A549 (cell line): ENCODE measurements around the gene ASPG. TPM values are rescaled to one million over a fixed set of nuclear protein-coding genes. Genes with fewer than 3 reads are reported as not detected.
A peak's percentile ranks its signal among the peaks of the same experiment; 100 is the strongest.

Source experiments
- ATAC-seq, 2 experiments: fragments of 200-7000 bp in 1 of 2; fragments of >200 bp in 1 of 2; cut with Nextera tagmentation in 1 of 2; cut with Tn5 transposase in 1 of 2; 3 replicates each; pipeline versions ENCODE4 v1.8.0 to v1.9.1; 2018 to 2020; ENCODE audit warnings: mild to moderate bottlenecking in 1 of 2, moderate library complexity in 1 of 2
- CTCF ChIA-PET: fragments of 300-600 bp; sonication (Branson Sonifier 250); formaldehyde crosslinking; extraction: SDS; loops from one replicate; lab custom pipeline; 2021; ENCODE audit warnings: antibody characterized with exemption, inconsistent platforms; lab: Yijun Ruan, JAX
- POLR2A ChIA-PET: fragments of 350-600 bp; formaldehyde crosslinking; extraction: SDS; loops from one replicate; lab custom pipeline; 2021; ENCODE audit warnings: antibody characterized with exemption, inconsistent platforms; lab: Yijun Ruan, JAX
- DNase-seq, 2 experiments: peaks; one replicate each; pipeline versions ENCODE4 v3.0.0 to v3.0.0-alpha.2; 2011 to 2016; ENCODE audit warnings: low read depth in 1 of 2, low spot score in 1 of 2
- FAIRE-seq: peaks from 2 replicates; lab custom pipeline; 2011; peaks lifted over from hg19 to GRCh38; lab: Jason Lieb, UNC
- H3K27ac ChIP-seq, 2 experiments: fragments of >200 bp; sonication (Bioruptor Twin); formaldehyde crosslinking; 3 replicates each; pipeline ENCODE4 v1.5.1; 2016 to 2017
- H3K4me1 ChIP-seq: fragments of >200 bp; sonication (Bioruptor Twin); formaldehyde crosslinking; 3 replicates; pipeline ENCODE4 v1.6.1; 2016
- H3K4me2 ChIP-seq: fragments of >200 bp; sonication (Bioruptor Twin); formaldehyde crosslinking; 3 replicates; pipeline ENCODE4 v1.6.1; 2016
- H3K4me3 ChIP-seq: fragments of >200 bp; sonication (Bioruptor Twin); formaldehyde crosslinking; 3 replicates; pipeline ENCODE4 v1.5.1; 2016
- H3K9me3 ChIP-seq: fragments of >200 bp; sonication (Bioruptor Twin); formaldehyde crosslinking; 3 replicates; pipeline ENCODE4 v1.6.1; 2016
- BHLHE40 ChIP-seq: IDR thresholded peaks from 2 replicates; pipeline ENCODE4 v1.6.1; 2012; ENCODE audit warnings: low read depth, low read length, inconsistent platforms
- CEBPB ChIP-seq, 2 experiments: fragments of >200 bp in 1 of 2; sonication (Bioruptor Twin) in 1 of 2; formaldehyde crosslinking in 1 of 2; IDR thresholded peaks; 2 replicates each; pipeline ENCODE4 v1.6.1; 2012 to 2016
- CHD2 ChIP-seq: fragments of 150-350 bp; IDR thresholded peaks from 2 replicates; pipeline ENCODE4 v1.6.1; 2014; ENCODE audit warnings: low read length; ENCODE audit not compliant: partially characterized antibody
- EHF ChIP-seq: fragments of 250-450 bp; sonication (Bioruptor Pico); IDR thresholded peaks from 2 replicates; pipeline ENCODE4 v1.5.0; 2020; ENCODE audit warnings: mild to moderate bottlenecking
- HES2 ChIP-seq: fragments of >200 bp; sonication (Bioruptor Twin); formaldehyde crosslinking; IDR thresholded peaks from 2 replicates; pipeline ENCODE4 v1.6.1; 2016
- HMGXB4 ChIP-seq: fragments of 250-450 bp; sonication (Bioruptor Pico); IDR thresholded peaks from 2 replicates; pipeline ENCODE4 v1.5.0; 2021; ENCODE audit warnings: mild to moderate bottlenecking, moderate library complexity, borderline replicate concordance
- KDM1A ChIP-seq: fragments of 200-600 bp; sonication (generic); IDR thresholded peaks from 2 replicates; pipeline ENCODE4 v1.6.1; 2016; ENCODE audit warnings: low read depth, mild to moderate bottlenecking
- KDM5A ChIP-seq: fragments of 200-600 bp; sonication (generic); IDR thresholded peaks from 2 replicates; pipeline ENCODE4 v1.6.1; 2016; ENCODE audit warnings: antibody characterized with exemption, mild to moderate bottlenecking
- NR3C1 ChIP-seq: fragments of >200 bp; sonication (Bioruptor Twin); formaldehyde crosslinking; IDR thresholded peaks from 3 replicates; pipeline ENCODE4 v1.6.1; 2017
- PBX3 ChIP-seq: IDR thresholded peaks from 2 replicates; pipeline ENCODE4 v1.6.1; 2012
- POLR2A ChIP-seq: IDR thresholded peaks from 2 replicates; pipeline ENCODE4 v1.6.1; 2012; ENCODE audit warnings: mild to moderate bottlenecking, low read length
- RARB ChIP-seq: fragments of 250-450 bp; sonication (Bioruptor Pico); IDR thresholded peaks from 2 replicates; pipeline ENCODE4 v1.8.0; 2021; ENCODE audit warnings: mild to moderate bottlenecking, moderate library complexity
- RCOR1 ChIP-seq: fragments of 150-350 bp; IDR thresholded peaks from 2 replicates; pipeline ENCODE4 v1.6.1; 2014; ENCODE audit warnings: antibody characterized with exemption, low read length, low read depth
- RNF2 ChIP-seq: fragments of 200-600 bp; sonication (generic); IDR thresholded peaks from 2 replicates; pipeline ENCODE4 v1.6.1; 2016; ENCODE audit warnings: low read depth, mild to moderate bottlenecking, antibody characterized with exemption, moderate library complexity, borderline replicate concordance
- SMC3 ChIP-seq: fragments of >200 bp; sonication (Bioruptor Twin); formaldehyde crosslinking; IDR thresholded peaks from 3 replicates; pipeline ENCODE4 v1.6.1; 2018; ENCODE audit warnings: inconsistent platforms
- TFCP2L1 ChIP-seq: fragments of 250-450 bp; sonication (Bioruptor Pico); IDR thresholded peaks from 2 replicates; pipeline ENCODE4 v1.5.0; 2021; ENCODE audit warnings: mild to moderate bottlenecking
- ZSCAN20 ChIP-seq: fragments of 250-450 bp; sonication (Bioruptor Pico); IDR thresholded peaks from 2 replicates; pipeline ENCODE4 v1.8.0; 2022; ENCODE audit warnings: mild to moderate bottlenecking, moderate library complexity
- WGBS: methylation state at CpG from one replicate; pipeline ENCODE4 v1.1.6; 2017; ENCODE audit errors: missing lambda C conversion rate; 5-methylcytosine and 5-hydroxymethylcytosine counted together
- polyA plus RNA-seq, 4 experiments: library from polyadenylated mRNA; depleted of rRNA in 3 of 4; stranded (reverse); fragments of >200 nt; fragmentation: RNase III in 1 of 4; extraction: RNeasy Plus Mini Kit Qiagen cat#74134 plus additional on column Dnase treatment in 1 of 4; gene quantifications; 2 replicates in 3 of 4; 3 replicates in 1 of 4; pipeline ENCODE4 v1.2.3, GENCODE V29; 2011 to 2017

The ASPG gene
- polyA plus RNA-seq, 2 of the 4 experiments (the other 2 are of a cell fraction), result not detected

- no peak for TF ChIP-seq HMGXB4
- no peak for TF ChIP-seq BHLHE40
- TF ChIP-seq RARB (CRISPR knock-in tag), result no peak
- TF ChIP-seq RCOR1, result no peak
- TF ChIP-seq EHF (CRISPR knock-in tag), result no peak
- no peak for TF ChIP-seq PBX3
- TF ChIP-seq SMC3, result no peak
- TF ChIP-seq ZSCAN20 (CRISPR knock-in tag), result no peak
- TF ChIP-seq KDM5A, result no peak
- ATAC-seq, result no peak; a peak in 1 of 6 replicates
- DNase-seq, result no peak
- ChIA-PET CTCF (no interaction called here), POLR2A (no interaction called here)
- peak overlapping the region in 1 of 2 experiments; percentile 39; a peak in 1 of 6 replicates for H3K27ac ChIP-seq
- no peak overlapping the region for H3K4me2 ChIP-seq
- 36% methylated on average over 9 of the region's 9 CpGs for WGBS
- H3K9me3 ChIP-seq, result no peaks in the 10 kb centered on the region
- no peak overlapping the region for H3K4me3 ChIP-seq
- H3K4me1 ChIP-seq, result no peaks in the 10 kb centered on the region; the same call in 2 of the 3 replicates
- FAIRE-seq, result no peak
Observed at GRCh38 chr14:104049576-104050240, 35.8 kb upstream of the ASPG start.

- ATAC-seq, result no peak
- POLR2A ChIA-PET, result interaction anchor here (0.6 kb wide), 1 partner anchor 962 kb away, joined by 3 read pairs; no protein-coding TSS in a partner anchor
- WGBS, result 29% methylated on average over 5 of the region's 5 CpGs
- CTCF ChIA-PET, result interaction anchor here (0.6 to 3.0 kb wide), 3 partner anchors 9 to 99 kb away, joined by 3 to 15 read pairs (median 3); no protein-coding TSS in a partner anchor
- Histone ChIP-seq H3K4me2 (no peak overlapping the region), H3K4me3 (no peak overlapping the region), H3K27ac (no peak overlapping the region), H3K4me1 (no peaks in the 10 kb centered on the region; the same call in 2 of the 3 replicates), H3K9me3 (no peaks in the 10 kb centered on the region)
- TF ChIP-seq CHD2 (no peak), CEBPB (IDR thresholded peaks at IDR 0.05) (peak in 1 of 2 experiments; percentile 8; a peak in 1 of 4 replicates)
- peak; percentile 7 for FAIRE-seq
- no peak for DNase-seq
Observed at GRCh38 chr14:104051092-104051813, 34.2 kb upstream of the ASPG start.

GRCh38 chr14:104054222-104054905 lies 31.1 kb upstream of the ASPG start:
- Histone ChIP-seq H3K27ac (no peak overlapping the region), H3K9me3 (no peaks in the 10 kb centered on the region), H3K4me2 (no peak overlapping the region), H3K4me3 (no peak overlapping the region), H3K4me1 (no peaks in the 10 kb centered on the region; the same call in 2 of the 3 replicates)
- FAIRE-seq (no peak), DNase-seq (no peak), ATAC-seq (no peak)
- TF ChIP-seq KDM1A (no peak), POLR2A (no peak), HES2 (no peak), TFCP2L1 (CRISPR knock-in tag) (no peak), RNF2 (no peak), NR3C1 (no peak), KDM5A (no peak)
- POLR2A ChIA-PET, result no interaction called here
- CTCF ChIA-PET, result interaction anchor here (1.3 to 3.0 kb wide), 4 partner anchors 10 to 510 kb away, joined by 3 to 15 read pairs (median 4); no protein-coding TSS in a partner anchor
- 47% methylated on average over 16 of the region's 16 CpGs for WGBS
